Endothelial cell of umbilical vein (primary cell): ENCODE results near the gene TEX53. TPM values are rescaled to one million over a fixed set of nuclear protein-coding genes. Genes with fewer than 3 reads are reported as not detected.

Source experiments
- BruUV-seq: library from RNA; stranded (reverse); fragments of 400-500 nt; replicated peaks from 2 replicates; lab custom pipeline; 2021; lab: Mats Ljungman, UMichigan
- CTCF ChIA-PET: fragments of 300-600, 350-600 bp; sonication (Branson Sonifier 250); formaldehyde crosslinking; loops from one replicate; lab custom pipeline; 2021; ENCODE audit warnings: antibody characterized with exemption, inconsistent platforms; lab: Charles Lee
- POLR2A ChIA-PET: fragments of 300-600, 350-600 bp; sonication (Branson Sonifier 250); formaldehyde crosslinking; loops from one replicate; lab custom pipeline; 2021; ENCODE audit warnings: antibody characterized with exemption, inconsistent platforms; lab: Charles Lee
- DNase-seq: peaks from one replicate; pipeline ENCODE4 v3.0.0-alpha.2; 2011; ENCODE audit warnings: low read depth, low spot score
- FAIRE-seq: peaks from 2 replicates; lab custom pipeline; 2011; peaks lifted over from hg19 to GRCh38; lab: Jason Lieb, UNC
- H2AFZ ChIP-seq: 2 replicates; pipeline ENCODE4 v1.6.0; 2012; ENCODE audit warnings: low read depth, low read length, control low read depth, inconsistent platforms
- H3K27ac ChIP-seq: 2 replicates; pipeline ENCODE4 v1.5.1; 2011; ENCODE audit warnings: low read depth, mild to moderate bottlenecking, control low read depth, low read length, moderate library complexity; ENCODE audit not compliant: insufficient read depth
- H3K27me3 ChIP-seq, 2 experiments: 2 replicates each; pipeline versions ENCODE4 v1.6.0 to v1.6.1; 2011; ENCODE audit warnings: low read length in 2 of 2, mixed read lengths in 1 of 2; ENCODE audit not compliant: control insufficient read depth in 2 of 2, insufficient read depth in 2 of 2
- H3K36me3 ChIP-seq, 2 experiments: 2 replicates in 1 of 2; 3 replicates in 1 of 2; pipeline ENCODE4 v1.5.1; 2011; ENCODE audit warnings: low read length in 2 of 2, mild to moderate bottlenecking in 1 of 2, moderate library complexity in 1 of 2; ENCODE audit not compliant: control insufficient read depth in 2 of 2, insufficient read depth in 2 of 2; ENCODE audit errors: extremely low read depth in 1 of 2
- H3K4me1 ChIP-seq: 3 replicates; pipeline ENCODE4 v1.5.1; 2011; ENCODE audit warnings: mild to moderate bottlenecking, low read length; ENCODE audit not compliant: control insufficient read depth, insufficient read depth; ENCODE audit errors: extremely low read depth
- H3K4me2 ChIP-seq: 2 replicates; pipeline ENCODE4 v1.6.1; 2011; ENCODE audit warnings: low read length, control low read depth, mixed read lengths; ENCODE audit not compliant: insufficient read depth
- H3K4me3 ChIP-seq, 3 experiments: fragments of 200-600 bp in 1 of 3; sonication (generic), shearing (Covaris generic) in 1 of 3; replicated peaks in 1 of 3; 2 replicates each; pipeline ENCODE4 v1.5.1; 2011 to 2016; ENCODE audit warnings: control low read depth in 3 of 3, low read length in 3 of 3, mild to moderate bottlenecking in 2 of 3, inconsistent platforms in 1 of 3, low read depth in 1 of 3, moderate library complexity in 1 of 3; ENCODE audit not compliant: insufficient read depth in 1 of 3
- H3K79me2 ChIP-seq: 2 replicates; pipeline ENCODE4 v1.6.0; 2012; ENCODE audit warnings: low read length, inconsistent platforms; ENCODE audit not compliant: control insufficient read depth, insufficient read depth
- H3K9ac ChIP-seq: replicated peaks from 2 replicates; pipeline ENCODE3; 2011; ENCODE audit warnings: low read length, control low read depth; ENCODE audit not compliant: insufficient read depth; ENCODE audit errors: extremely low read depth
- H3K9me1 ChIP-seq: replicated peaks from 3 replicates; pipeline ENCODE4 v1.6.0; 2011; ENCODE audit warnings: mild to moderate bottlenecking, low read length; ENCODE audit not compliant: control insufficient read depth, insufficient read depth; ENCODE audit errors: extremely low read depth
- H3K9me3 ChIP-seq: replicated peaks from 2 replicates; pipeline ENCODE4 v1.5.1; 2012; ENCODE audit warnings: low read length, inconsistent platforms; ENCODE audit not compliant: control insufficient read depth, insufficient read depth
- H4K20me1 ChIP-seq: replicated peaks from 2 replicates; pipeline ENCODE3; 2011; ENCODE audit warnings: mild to moderate bottlenecking, low read length; ENCODE audit not compliant: control insufficient read depth, insufficient read depth; ENCODE audit errors: extremely low read depth
- EZH2 ChIP-seq: IDR thresholded peaks from 2 replicates; pipeline ENCODE4 v1.6.1; 2012; ENCODE audit warnings: borderline replicate concordance, low read depth, mild to moderate bottlenecking, moderate library complexity, low read length, inconsistent platforms; ENCODE audit not compliant: severe bottlenecking
- FOS ChIP-seq: IDR thresholded peaks from 2 replicates; pipeline ENCODE4 v1.6.1; 2011; ENCODE audit warnings: mild to moderate bottlenecking, low read length, moderate library complexity, borderline replicate concordance; ENCODE audit not compliant: insufficient read depth
- GATA2 ChIP-seq: IDR thresholded peaks from 2 replicates; pipeline ENCODE4 v1.7.0; 2011; ENCODE audit warnings: low read depth, mild to moderate bottlenecking, moderate library complexity, mixed read lengths, low read length; ENCODE audit not compliant: insufficient read length, insufficient read depth
- JUN ChIP-seq: IDR thresholded peaks from 2 replicates; pipeline ENCODE4 v1.6.1; 2011; ENCODE audit warnings: borderline replicate concordance, low read depth; ENCODE audit not compliant: insufficient read length, insufficient read depth
- MYC ChIP-seq: IDR thresholded peaks from one replicate; pipeline ENCODE4 v1.6.1; 2011; ENCODE audit warnings: mild to moderate bottlenecking, low read depth, low read length
- POLR2A ChIP-seq: IDR thresholded peaks from 2 replicates; pipeline ENCODE4 v1.6.1; 2012; ENCODE audit warnings: low read depth, mild to moderate bottlenecking, control low read depth, low read length
- POLR2AphosphoS5 ChIP-seq: IDR thresholded peaks from 2 replicates; pipeline ENCODE4 v1.6.1; 2012; ENCODE audit warnings: low read depth, mild to moderate bottlenecking, control low read depth, low read length, moderate library complexity; ENCODE audit not compliant: insufficient read depth
- dilution Hi-C: fragments of 300-500 bp; cut with MboI; formaldehyde crosslinking; loops from one replicate; pipeline ENCODE4 v1.15.0; 2019; ENCODE audit warnings: low sequenced_read_pairs; ENCODE audit not compliant: extremely low pct_ligation_motif_present
- intact Hi-C: fragments of 100-400 bp; cut with micrococcal nuclease; formaldehyde crosslinking; loops from one replicate; pipeline ENCODE4 v1.10.0; 2022
- polyA plus RNA-seq, 4 experiments: library from polyadenylated mRNA; depleted of rRNA in 3 of 4; stranded (reverse) in 3 of 4; unstranded in 1 of 4; fragments of >200 nt; gene quantifications; 2 replicates each; pipeline versions ENCODE4 v1.2.1 to v1.2.3, GENCODE V29; 2011 to 2012; ENCODE audit warnings: missing spikeins in 1 of 4
- total RNA-seq: library from RNA; stranded (reverse); gene quantifications from 2 replicates; pipeline ENCODE4 v1.2.3, GENCODE V29; 2021
- TF ChIP-seq, protein P1 (sequence below), 2 donors: IDR thresholded peaks; 1 replicate in 1 of 2; 2 replicates in 1 of 2; pipeline ENCODE4 v1.5.1; 2011; ENCODE audit warnings: low read length in 2 of 2, mild to moderate bottlenecking in 2 of 2, moderate library complexity in 2 of 2, control low read depth in 1 of 2, inconsistent platforms in 1 of 2, low read depth in 1 of 2; ENCODE audit not compliant: insufficient read depth in 1 of 2; ENCODE audit errors: extremely low read depth in 1 of 2
- TF ChIP-seq, protein P2 (sequence below): IDR thresholded peaks from 2 replicates; pipeline ENCODE4 v1.6.1; 2011; ENCODE audit not compliant: insufficient read depth, insufficient read length

Gene TEX53
- total and polyA plus RNA-seq, 2 donors (not counting 3 experiments of a cell fraction or from before 2014, with no cell fraction given) = not detected

DNA sequence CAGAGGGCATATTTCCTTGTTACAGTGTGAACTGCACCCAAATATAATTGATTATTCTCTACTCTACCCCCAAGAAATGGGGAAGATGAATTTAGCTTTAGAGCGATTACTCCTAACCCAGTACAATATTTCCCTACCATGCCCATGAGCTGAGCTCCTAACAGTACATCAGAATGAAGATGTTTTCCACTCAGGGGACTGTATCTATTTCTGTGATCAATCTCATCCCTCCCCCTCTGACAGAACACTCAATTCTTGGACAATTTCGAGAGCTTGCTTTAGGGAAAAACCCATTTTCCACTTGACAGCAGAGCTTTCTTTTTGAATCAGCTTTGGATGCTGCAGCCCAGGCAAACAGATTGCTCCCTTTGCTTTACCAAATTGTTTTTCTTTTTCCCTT, 49.1 kb upstream of the TEX53 start:
- BruUV-seq = no TSS peak
- Histone ChIP-seq H3K9me3 (no peaks in the 10 kb centered on the region), H4K20me1 (no peaks in the 10 kb centered on the region), H3K9ac (no peak overlapping the region), H3K4me2 (no peak overlapping the region), H2AFZ (no peak overlapping the region), H3K4me3 (no peak overlapping the region), H3K27me3 (peaks cover 3 to 11% of the 10 kb centered on the region in 2 experiments), H3K36me3 (no peaks in the 10 kb centered on the region), H3K27ac (no peak overlapping the region), H3K9me1 (no peaks in the 10 kb centered on the region), H3K79me2 (no peaks in the 10 kb centered on the region), H3K4me1 (no peaks in the 10 kb centered on the region)
- DNase-seq (no peak), FAIRE-seq (no peak)
- CTCF ChIA-PET = interaction anchor here (1.1 to 1.7 kb wide), 4 partner anchors 17 to 55 kb away, joined by 3 to 5 read pairs (median 4); no protein-coding TSS in a partner anchor
- POLR2A ChIA-PET = no interaction called here
- dilution Hi-C loops (no loop called here), intact Hi-C loops (no loop called here)
- TF ChIP-seq GATA2 (no peak), POLR2A (no peak), JUN (no peak), FOS (no peak)

DNA sequence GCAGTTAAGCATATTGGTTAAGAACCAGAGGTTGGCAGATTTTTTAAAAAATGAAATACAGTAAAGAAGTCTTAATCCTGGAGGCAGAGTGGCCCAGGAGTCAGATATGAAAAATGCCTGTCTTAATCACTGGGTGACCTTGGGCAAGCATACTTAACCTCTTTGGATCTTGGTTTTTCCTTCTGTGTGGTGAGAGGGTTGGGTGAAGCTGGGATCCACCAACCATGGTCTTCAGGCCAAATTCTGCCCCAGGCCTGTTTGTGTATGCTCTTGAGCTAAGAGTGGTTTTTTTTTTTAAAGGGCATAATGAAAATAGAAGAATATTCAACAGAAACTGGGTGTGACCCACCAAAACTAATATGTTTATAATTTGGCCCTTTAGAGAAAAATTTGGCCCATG, 44.4 kb upstream of the TEX53 start:
- H3K4me2 ChIP-seq = no peak overlapping the region
- BruUV-seq = no TSS peak
- H3K4me1 ChIP-seq = no peaks in the 10 kb centered on the region
- ChIA-PET CTCF (interaction anchor here (0.7 kb wide), 1 partner anchor 230 kb away, joined by 3 read pairs; no protein-coding TSS in a partner anchor), POLR2A (no interaction called here)
- H3K9ac ChIP-seq = no peak overlapping the region
- intact Hi-C loops (no loop called here), dilution Hi-C loops (no loop called here)
- H3K9me1 ChIP-seq = no peaks in the 10 kb centered on the region
- no peak overlapping the region for H2AFZ ChIP-seq
- FAIRE-seq = no peak
- H3K27ac ChIP-seq = no peak overlapping the region
- H3K36me3 ChIP-seq = no peaks in the 10 kb centered on the region
- H3K9me3 ChIP-seq = no peaks in the 10 kb centered on the region
- no peak for DNase-seq
- H4K20me1 ChIP-seq = no peaks in the 10 kb centered on the region
- no peak for TF ChIP-seq MYC
- no peak for TF ChIP-seq GATA2
- no peak for TF ChIP-seq POLR2A
- TF ChIP-seq EZH2 = no peak
- no peak for TF ChIP-seq POLR2AphosphoS5
- TF ChIP-seq, protein P1, sequence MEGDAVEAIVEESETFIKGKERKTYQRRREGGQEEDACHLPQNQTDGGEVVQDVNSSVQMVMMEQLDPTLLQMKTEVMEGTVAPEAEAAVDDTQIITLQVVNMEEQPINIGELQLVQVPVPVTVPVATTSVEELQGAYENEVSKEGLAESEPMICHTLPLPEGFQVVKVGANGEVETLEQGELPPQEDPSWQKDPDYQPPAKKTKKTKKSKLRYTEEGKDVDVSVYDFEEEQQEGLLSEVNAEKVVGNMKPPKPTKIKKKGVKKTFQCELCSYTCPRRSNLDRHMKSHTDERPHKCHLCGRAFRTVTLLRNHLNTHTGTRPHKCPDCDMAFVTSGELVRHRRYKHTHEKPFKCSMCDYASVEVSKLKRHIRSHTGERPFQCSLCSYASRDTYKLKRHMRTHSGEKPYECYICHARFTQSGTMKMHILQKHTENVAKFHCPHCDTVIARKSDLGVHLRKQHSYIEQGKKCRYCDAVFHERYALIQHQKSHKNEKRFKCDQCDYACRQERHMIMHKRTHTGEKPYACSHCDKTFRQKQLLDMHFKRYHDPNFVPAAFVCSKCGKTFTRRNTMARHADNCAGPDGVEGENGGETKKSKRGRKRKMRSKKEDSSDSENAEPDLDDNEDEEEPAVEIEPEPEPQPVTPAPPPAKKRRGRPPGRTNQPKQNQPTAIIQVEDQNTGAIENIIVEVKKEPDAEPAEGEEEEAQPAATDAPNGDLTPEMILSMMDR (IDR thresholded peaks at IDR 0.05; ENCODE audit: extremely low read depth in 1 of 2, insufficient read depth in 1 of 2, low read depth in 1 of 2, low read length in 2 of 2) = no peak
- TF ChIP-seq FOS = no peak
- TF ChIP-seq, protein P2, sequence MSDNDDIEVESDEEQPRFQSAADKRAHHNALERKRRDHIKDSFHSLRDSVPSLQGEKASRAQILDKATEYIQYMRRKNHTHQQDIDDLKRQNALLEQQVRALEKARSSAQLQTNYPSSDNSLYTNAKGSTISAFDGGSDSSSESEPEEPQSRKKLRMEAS = no peak
- TF ChIP-seq JUN = no peak
- no peak overlapping the region for H3K4me3 ChIP-seq
- H3K27me3 ChIP-seq = peaks cover 1 to 4% of the 10 kb centered on the region in 2 experiments
- H3K79me2 ChIP-seq = no peaks in the 10 kb centered on the region
